WTC11 (cell line): Measurements from ENCODE around the gene NET1. TPM values are rescaled to one million over a fixed set of nuclear protein-coding genes. Genes with fewer than 3 reads are reported as not detected.

Experiments used
- ATAC-seq: fragments of 200-7000 bp; cut with Tn5 transposase; 2 replicates; pipeline ENCODE4 v1.10.0; 2021; ENCODE audit warnings: mild to moderate bottlenecking, moderate library complexity
- CTCF ChIA-PET: fragments of 300-600 bp; sonication (Branson Sonifier 250); formaldehyde crosslinking; loops from one replicate; lab custom pipeline; 2021; ENCODE audit warnings: antibody characterized with exemption; lab: Charles Lee
- POLR2A ChIA-PET: fragments of 350-600 bp; sonication (Branson Sonifier 250); formaldehyde crosslinking; loops from one replicate; lab custom pipeline; 2021; ENCODE audit warnings: antibody characterized with exemption; lab: Charles Lee
- DNase-seq: peaks from one replicate; pipeline ENCODE4 v3.0.0; 2021; ENCODE audit warnings: low spot score
- H3K27ac Mint-ChIP-seq: 2 replicates; pipeline ENCODE4 v1.8.0; 2021; ENCODE audit warnings: mixed read lengths
- H3K27me3 Mint-ChIP-seq: 2 replicates; pipeline ENCODE4 v1.8.0; 2021; ENCODE audit warnings: low read depth, mild to moderate bottlenecking, moderate library complexity, mixed read lengths
- H3K36me3 Mint-ChIP-seq: 2 replicates; pipeline ENCODE4 v1.8.0; 2021; ENCODE audit warnings: mixed read lengths
- H3K4me1 Mint-ChIP-seq: 2 replicates; pipeline ENCODE4 v1.8.0; 2022; ENCODE audit warnings: mixed read lengths
- H3K4me3 Mint-ChIP-seq: 2 replicates; pipeline ENCODE4 v1.8.0; 2021; ENCODE audit warnings: mild to moderate bottlenecking, moderate library complexity, mixed read lengths
- H3K9me3 Mint-ChIP-seq: 2 replicates; pipeline ENCODE4 v1.8.0; 2021; ENCODE audit warnings: mixed read lengths
- ATF2 ChIP-seq: sonication (generic); formaldehyde crosslinking; IDR thresholded peaks from 2 replicates; pipeline ENCODE4 v1.8.1; 2022; ENCODE audit warnings: low read depth, missing genetic modification reagents, borderline replicate concordance
- CDX4 ChIP-seq: fragments of 250-450 bp; sonication (Bioruptor Pico); IDR thresholded peaks from 2 replicates; pipeline ENCODE4 v1.9.0; 2021; ENCODE audit warnings: moderate library complexity, mild to moderate bottlenecking, inconsistent platforms, borderline replicate concordance
- CREM ChIP-seq: sonication (generic); formaldehyde crosslinking; IDR thresholded peaks from 2 replicates; pipeline ENCODE4 v1.8.1; 2022; ENCODE audit warnings: mild to moderate bottlenecking, missing genetic modification reagents, moderate library complexity
- ELF4 ChIP-seq: sonication (generic); formaldehyde crosslinking; IDR thresholded peaks from 2 replicates; pipeline ENCODE4 v1.8.1; 2022; ENCODE audit warnings: low read depth, mild to moderate bottlenecking, moderate library complexity, missing genetic modification reagents
- FOXJ3 ChIP-seq: sonication (generic); formaldehyde crosslinking; IDR thresholded peaks from 2 replicates; pipeline ENCODE4 v1.9.0; 2021; ENCODE audit warnings: missing genetic modification reagents, mild to moderate bottlenecking, borderline replicate concordance
- HMGXB4 ChIP-seq: sonication (generic); formaldehyde crosslinking; IDR thresholded peaks from 2 replicates; pipeline ENCODE4 v1.8.1; 2023; ENCODE audit warnings: mild to moderate bottlenecking, moderate library complexity, missing genetic modification reagents
- MLX ChIP-seq: sonication (generic); formaldehyde crosslinking; IDR thresholded peaks from 2 replicates; pipeline ENCODE4 v1.8.1; 2023; ENCODE audit warnings: mild to moderate bottlenecking, missing genetic modification reagents, moderate library complexity
- NFE2L1 ChIP-seq: sonication (generic); formaldehyde crosslinking; IDR thresholded peaks from 2 replicates; pipeline ENCODE4 v1.8.1; 2023; ENCODE audit warnings: missing genetic modification reagents
- NR2C2 ChIP-seq: sonication (generic); formaldehyde crosslinking; IDR thresholded peaks from 2 replicates; pipeline ENCODE4 v1.8.0; 2022; ENCODE audit warnings: mild to moderate bottlenecking, missing genetic modification reagents
- OVOL2 ChIP-seq: fragments of 250-450 bp; sonication (Bioruptor Pico); IDR thresholded peaks from 2 replicates; pipeline ENCODE4 v1.9.0; 2021; ENCODE audit warnings: mild to moderate bottlenecking, borderline replicate concordance
- RELA ChIP-seq: sonication (generic); formaldehyde crosslinking; IDR thresholded peaks from 2 replicates; pipeline ENCODE4 v1.8.1; 2022; ENCODE audit warnings: missing genetic modification reagents, mild to moderate bottlenecking, borderline replicate concordance
- STAT6 ChIP-seq: sonication (generic); formaldehyde crosslinking; conservative IDR thresholded peaks from 2 replicates; pipeline ENCODE4 v1.8.1; 2023; ENCODE audit warnings: mild to moderate bottlenecking, low read depth, missing genetic modification reagents, moderate library complexity
- USF1 ChIP-seq: sonication (generic); formaldehyde crosslinking; IDR thresholded peaks from 2 replicates; pipeline ENCODE4 v1.8.0; 2022; ENCODE audit warnings: mild to moderate bottlenecking, missing genetic modification reagents
- USF2 ChIP-seq: sonication (generic); formaldehyde crosslinking; IDR thresholded peaks from 2 replicates; pipeline ENCODE4 v1.8.1; 2023; ENCODE audit warnings: mild to moderate bottlenecking, missing genetic modification reagents, moderate library complexity
- ZBTB21 ChIP-seq: sonication (generic); formaldehyde crosslinking; IDR thresholded peaks from 2 replicates; pipeline ENCODE4 v1.8.1; 2023; ENCODE audit warnings: mild to moderate bottlenecking, missing genetic modification reagents, borderline replicate concordance
- ZNF121 ChIP-seq: sonication (generic); formaldehyde crosslinking; IDR thresholded peaks from 2 replicates; pipeline ENCODE4 v1.8.0; 2023; ENCODE audit warnings: missing genetic modification reagents
- ZNF317 ChIP-seq: sonication (generic); formaldehyde crosslinking; IDR thresholded peaks from 2 replicates; pipeline ENCODE4 v1.8.1; 2023; ENCODE audit warnings: low read depth, mild to moderate bottlenecking, moderate library complexity, missing genetic modification reagents, borderline replicate concordance
- ZNF396 ChIP-seq: fragments of 250-450 bp; sonication (Bioruptor Pico); IDR thresholded peaks from 2 replicates; pipeline ENCODE4 v1.8.0; 2021; ENCODE audit warnings: mild to moderate bottlenecking, moderate library complexity, borderline replicate concordance
- ZNF423 ChIP-seq: fragments of 250-450 bp; sonication (Bioruptor Pico); IDR thresholded peaks from 2 replicates; pipeline ENCODE4 v2.1.2; 2022; ENCODE audit warnings: mild to moderate bottlenecking, moderate library complexity
- ZSCAN18 ChIP-seq: fragments of 250-450 bp; sonication (Bioruptor Pico); IDR thresholded peaks from 2 replicates; pipeline ENCODE4 v2.1.2; 2022; ENCODE audit warnings: mild to moderate bottlenecking, moderate library complexity
- total RNA-seq: library from RNA; stranded (reverse); gene quantifications from 3 replicates; pipeline ENCODE4 v1.2.3, GENCODE V29; 2021

The NET1 gene
- total RNA-seq, 1 experiment from 2014 or later: 85.4 TPM

GRCh38 chr10:5390607-5391205, 21.7 kb upstream of the NET1 start:
- Mint-ChIP-seq H3K9me3 (peaks cover 68% of the 10 kb centered on the region), H3K4me1 (peaks cover 11% of the 10 kb centered on the region), H3K4me3 (no peak overlapping the region), H3K27me3 (no peaks in the 10 kb centered on the region; the same call in none of the 2 replicates), H3K27ac (no peak overlapping the region), H3K36me3 (peaks cover 56% of the 10 kb centered on the region)
- ATAC-seq (no peak), DNase-seq (no peak)
- CTCF ChIA-PET: no interaction called here
- TF ChIP-seq MLX (no peak), ZNF317 (CRISPR knock-in tag) (peak; percentile 97), ZBTB21 (CRISPR knock-in tag) (no peak), USF2 (no peak)
- POLR2A ChIA-PET: no interaction called here

GRCh38 chr10:5391790-5392189, 20.6 kb upstream of the NET1 start:
- Mint-ChIP-seq H3K27me3 (no peaks in the 10 kb centered on the region; the same call in none of the 2 replicates), H3K9me3 (peaks cover 62% of the 10 kb centered on the region), H3K27ac (no peak overlapping the region), H3K36me3 (peaks cover 51% of the 10 kb centered on the region), H3K4me3 (no peak overlapping the region), H3K4me1 (peaks cover 6% of the 10 kb centered on the region)
- ChIA-PET POLR2A (no interaction called here), CTCF (no interaction called here)
- ATAC-seq (no peak), DNase-seq (no peak)
- TF ChIP-seq STAT6 (CRISPR knock-in tag): no peak
- no peak for TF ChIP-seq CREM (CRISPR knock-in tag)
- TF ChIP-seq ZNF396 (CRISPR knock-in tag): no peak
- TF ChIP-seq RELA (CRISPR knock-in tag): no peak
- no peak for TF ChIP-seq ZNF121 (CRISPR knock-in tag)
- no peak for TF ChIP-seq NR2C2 (CRISPR knock-in tag)
- TF ChIP-seq USF1: no peak

- no peak overlapping the region for H3K4me3 Mint-ChIP-seq
- H3K4me1 Mint-ChIP-seq: peaks cover 6% of the 10 kb centered on the region
- DNase-seq (no peak), ATAC-seq (no peak)
- no peak overlapping the region for H3K27ac Mint-ChIP-seq
- no peaks in the 10 kb centered on the region; the same call in none of the 2 replicates for H3K27me3 Mint-ChIP-seq
- POLR2A ChIA-PET: no interaction called here
- peaks cover 55% of the 10 kb centered on the region for H3K9me3 Mint-ChIP-seq
- H3K36me3 Mint-ChIP-seq: peaks cover 45% of the 10 kb centered on the region
- CTCF ChIA-PET: no interaction called here
- TF ChIP-seq FOXJ3 (CRISPR knock-in tag) (no peak), USF1 (no peak), CDX4 (CRISPR knock-in tag) (no peak), NFE2L1 (CRISPR knock-in tag) (no peak), OVOL2 (no peak), ATF2 (CRISPR knock-in tag) (no peak), ELF4 (CRISPR knock-in tag) (no peak), ZBTB21 (CRISPR knock-in tag) (no peak), ZSCAN18 (CRISPR knock-in tag) (no peak), ZNF423 (CRISPR knock-in tag) (no peak), HMGXB4 (CRISPR knock-in tag) (no peak)
Observed at GRCh38 chr10:5393529-5393928, 18.8 kb upstream of the NET1 start.
